Measurements from ENCODE around the gene TUFM.
A peak's percentile ranks its signal among the peaks of the same experiment; 100 is the strongest.
"Not testable (repeated sequence)": the region's sequence is repeated elsewhere in the genome, so short reads cannot be mapped to it uniquely, and the experiment has no call there.

The TUFM gene

DNA sequence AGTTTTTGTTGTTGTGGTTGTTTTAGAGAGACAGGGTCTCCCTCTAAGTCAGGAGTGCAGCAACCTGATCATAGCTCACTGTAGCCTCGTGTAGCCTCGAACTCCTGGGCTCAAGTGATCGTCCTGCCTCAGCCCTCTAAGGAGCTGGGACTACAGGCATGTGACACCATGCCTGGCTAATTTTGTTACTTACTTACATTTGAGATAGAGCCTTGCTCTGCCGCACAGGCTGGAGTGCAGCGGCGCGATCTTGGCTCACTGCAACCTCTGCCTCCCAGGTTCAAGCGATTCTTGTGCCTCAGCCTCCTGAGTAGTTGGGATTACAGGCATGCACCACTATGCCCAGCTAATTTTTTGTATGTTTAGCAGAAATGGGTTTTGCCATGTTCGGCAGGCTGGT, 21.5 kb upstream of the TUFM start:
- H3K36me3 ChIP-seq (ENCODE audit: control insufficient read depth in 4 of 4, insufficient read depth in 4 of 4, low read length in 3 of 4), result peaks cover 12 to 54% (median 43%) of the 10 kb centered on the region in 4 experiments
- POLR2A ChIA-PET; H3K27me3 ChIP-seq (replicated peaks in 2 of 5; ENCODE audit: control insufficient read depth in 4 of 5, insufficient read depth in 5 of 5, low read length in 4 of 5); H3K27ac ChIP-seq (ENCODE audit: insufficient read depth in 1 of 2, low read depth in 1 of 2, low read length in 2 of 2, poor library complexity in 1 of 2, severe bottlenecking in 2 of 2); H3K4me3 ChIP-seq (ENCODE audit: control insufficient read depth in 1 of 7, extremely low read depth in 1 of 7, insufficient read depth in 4 of 7, low read depth in 2 of 7, low read length in 6 of 7); H3K9me3 ChIP-seq (ENCODE audit: control extremely low read depth in 1 of 5, control insufficient read depth in 4 of 5, insufficient read depth in 2 of 5, low read depth in 1 of 5, low read length in 4 of 5); DNase-seq: not testable (repeated sequence)
- CTCF ChIA-PET, result interaction anchor here (1.0 kb wide), 1 partner anchor 13 kb away, joined by 3 read pairs; no protein-coding TSS in a partner anchor
- peaks cover 0 to 19% (median 17%) of the 10 kb centered on the region in 4 experiments for H3K4me1 ChIP-seq (ENCODE audit: control extremely low read depth in 1 of 4, control insufficient read depth in 4 of 4, insufficient read depth in 4 of 4, low read length in 3 of 4)
- 95% methylated on average over 8 of the region's 9 CpGs for WGBS (ENCODE audit: insufficient coverage)

DNA sequence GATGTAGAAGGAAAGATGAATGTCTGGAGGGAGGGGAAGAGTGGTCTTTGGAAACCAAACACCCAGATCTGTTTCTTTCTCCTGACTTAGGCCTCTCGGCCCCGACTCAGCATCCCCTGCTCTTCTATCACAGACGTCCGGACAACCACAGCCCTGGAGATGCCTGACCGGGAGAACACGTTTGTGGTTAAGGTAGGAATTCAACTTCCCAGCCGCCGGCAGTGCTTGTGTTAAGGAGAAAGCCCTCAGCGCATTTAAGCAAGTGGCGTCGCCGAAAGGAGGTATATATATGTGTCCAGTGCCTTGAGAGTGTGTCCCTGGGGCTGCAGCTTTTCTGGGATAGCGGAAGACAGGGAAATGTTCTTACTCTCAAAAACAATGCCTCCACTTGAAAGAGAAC, 21.1 kb upstream of the TUFM start:
- Histone ChIP-seq H3K27ac (ENCODE audit: insufficient read depth in 1 of 2, low read depth in 1 of 2, low read length in 2 of 2, poor library complexity in 1 of 2, severe bottlenecking in 2 of 2) (no peak overlapping the region), H3K27me3 (replicated peaks in 2 of 5; ENCODE audit: control insufficient read depth in 4 of 5, insufficient read depth in 5 of 5, low read length in 4 of 5) (no peaks in the 10 kb centered on the region), H3K36me3 (ENCODE audit: control insufficient read depth in 4 of 4, insufficient read depth in 4 of 4, low read length in 3 of 4) (peaks cover 10 to 50% (median 42%) of the 10 kb centered on the region in 4 experiments), H3K4me1 (ENCODE audit: control extremely low read depth in 1 of 4, control insufficient read depth in 4 of 4, insufficient read depth in 4 of 4, low read length in 3 of 4) (peaks cover 0 to 22% (median 19%) of the 10 kb centered on the region in 4 experiments), H3K9me3 (ENCODE audit: control extremely low read depth in 1 of 5, control insufficient read depth in 4 of 5, insufficient read depth in 2 of 5, low read depth in 1 of 5, low read length in 4 of 5) (no peaks in the 10 kb centered on the region), H3K4me3 (ENCODE audit: control insufficient read depth in 1 of 7, extremely low read depth in 1 of 7, insufficient read depth in 4 of 7, low read depth in 2 of 7, low read length in 6 of 7) (no peak overlapping the region)
- WGBS (ENCODE audit: insufficient coverage), result 96% methylated on average over 12 of the region's 13 CpGs
- CTCF ChIA-PET, result no interaction called here
- POLR2A ChIA-PET, result no interaction called here
- DNase-seq, result no peak

- POLR2A ChIA-PET, result no interaction called here
- CTCF ChIA-PET, result interaction anchor here (1.1 to 1.6 kb wide), 2 partner anchors 13 to 81 kb away, joined by 4 read pairs; no protein-coding TSS in a partner anchor
- no peaks in the 10 kb centered on the region for H3K9me3 ChIP-seq (ENCODE audit: control extremely low read depth in 1 of 5, control insufficient read depth in 4 of 5, insufficient read depth in 2 of 5, low read depth in 1 of 5, low read length in 4 of 5)
- H3K27me3 ChIP-seq (replicated peaks in 2 of 5; ENCODE audit: control insufficient read depth in 4 of 5, insufficient read depth in 5 of 5, low read length in 4 of 5), result no peaks in the 10 kb centered on the region
- WGBS (ENCODE audit: insufficient coverage), result 97% methylated on average over 15 of the region's 17 CpGs
- H3K4me3 ChIP-seq (ENCODE audit: control insufficient read depth in 1 of 7, extremely low read depth in 1 of 7, insufficient read depth in 4 of 7, low read depth in 2 of 7, low read length in 6 of 7), result no peak overlapping the region
- H3K4me1 ChIP-seq (ENCODE audit: control extremely low read depth in 1 of 4, control insufficient read depth in 4 of 4, insufficient read depth in 4 of 4, low read length in 3 of 4), result peaks cover 0 to 22% (median 19%) of the 10 kb centered on the region in 4 experiments
- no peak overlapping the region for H3K27ac ChIP-seq (ENCODE audit: insufficient read depth in 1 of 2, low read depth in 1 of 2, low read length in 2 of 2, poor library complexity in 1 of 2, severe bottlenecking in 2 of 2)
- H3K36me3 ChIP-seq (ENCODE audit: control insufficient read depth in 4 of 4, insufficient read depth in 4 of 4, low read length in 3 of 4), result peaks cover 9 to 41% (median 35%) of the 10 kb centered on the region in 4 experiments
- no peak for DNase-seq
These were observed 20.3 kb upstream of the TUFM start for GRCh38 chr16:28866454-28866804.

GRCh38 chr16:28865722-28866453, 19.7 kb upstream of the TUFM start:
- Histone ChIP-seq H3K36me3 (ENCODE audit: control insufficient read depth in 4 of 4, insufficient read depth in 4 of 4, low read length in 3 of 4) (peaks cover 8 to 37% (median 31%) of the 10 kb centered on the region in 4 experiments), H3K9me3 (ENCODE audit: control extremely low read depth in 1 of 5, control insufficient read depth in 4 of 5, insufficient read depth in 2 of 5, low read depth in 1 of 5, low read length in 4 of 5) (no peaks in the 10 kb centered on the region), H3K27me3 (replicated peaks in 2 of 5; ENCODE audit: control insufficient read depth in 4 of 5, insufficient read depth in 5 of 5, low read length in 4 of 5) (no peaks in the 10 kb centered on the region), H3K27ac (ENCODE audit: insufficient read depth in 1 of 2, low read depth in 1 of 2, low read length in 2 of 2, poor library complexity in 1 of 2, severe bottlenecking in 2 of 2) (no peak overlapping the region), H3K4me1 (ENCODE audit: control extremely low read depth in 1 of 4, control insufficient read depth in 4 of 4, insufficient read depth in 4 of 4, low read length in 3 of 4) (peaks cover 0 to 22% (median 19%) of the 10 kb centered on the region in 4 experiments), H3K4me3 (ENCODE audit: control insufficient read depth in 1 of 7, extremely low read depth in 1 of 7, insufficient read depth in 4 of 7, low read depth in 2 of 7, low read length in 6 of 7) (no peak overlapping the region)
- 90% methylated on average over 19 of the region's 32 CpGs for WGBS (ENCODE audit: insufficient coverage)
- ChIA-PET POLR2A (no interaction called here), CTCF (interaction anchor here (1.0 to 2.9 kb wide), 7 partner anchors 7 to 81 kb away, joined by 3 to 9 read pairs (median 4); no protein-coding TSS in a partner anchor)
- DNase-seq, result no peak

DNA sequence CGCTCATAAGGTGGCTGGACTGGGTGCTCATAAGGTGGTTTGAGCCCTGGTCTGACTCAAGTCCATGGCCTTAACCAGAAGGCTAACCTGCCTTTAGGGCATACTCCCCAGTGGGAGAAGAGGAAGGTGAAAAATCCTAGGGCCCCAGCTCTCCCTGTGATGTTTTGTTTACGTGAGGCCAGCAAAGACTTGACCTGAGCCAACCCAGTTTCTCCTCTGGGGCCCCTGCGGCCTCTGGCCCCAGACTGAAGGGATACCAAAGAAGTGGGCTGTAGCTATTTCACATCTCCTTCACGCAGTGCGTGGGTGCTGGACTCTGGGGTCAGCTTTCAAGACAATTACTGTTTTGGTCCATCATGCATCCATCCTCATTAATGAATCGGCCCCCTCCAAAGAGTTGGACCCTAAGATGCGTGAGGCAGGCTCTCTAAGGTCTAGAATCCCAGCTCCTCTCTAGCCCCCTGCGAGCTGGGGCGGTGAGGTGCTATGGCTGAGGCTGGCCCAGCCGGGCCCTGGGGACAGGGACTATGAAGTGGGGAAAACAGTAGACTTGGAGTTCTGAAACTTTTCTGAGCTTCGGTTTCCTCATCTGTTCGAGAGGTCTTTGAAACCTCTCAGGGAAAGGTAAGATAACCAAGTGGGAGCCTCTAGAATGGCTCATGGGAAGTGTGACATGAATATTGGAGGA, 19.0 kb upstream of the TUFM start:
- Histone ChIP-seq H3K36me3 (ENCODE audit: control insufficient read depth in 4 of 4, insufficient read depth in 4 of 4, low read length in 3 of 4) (peaks cover 8 to 31% (median 26%) of the 10 kb centered on the region in 4 experiments), H3K4me1 (ENCODE audit: control extremely low read depth in 1 of 4, control insufficient read depth in 4 of 4, insufficient read depth in 4 of 4, low read length in 3 of 4) (peaks cover 0 to 22% (median 19%) of the 10 kb centered on the region in 4 experiments), H3K9me3 (ENCODE audit: control extremely low read depth in 1 of 5, control insufficient read depth in 4 of 5, insufficient read depth in 2 of 5, low read depth in 1 of 5, low read length in 4 of 5) (no peaks in the 10 kb centered on the region), H3K27me3 (replicated peaks in 2 of 5; ENCODE audit: control insufficient read depth in 4 of 5, insufficient read depth in 5 of 5, low read length in 4 of 5) (no peaks in the 10 kb centered on the region), H3K27ac (ENCODE audit: insufficient read depth in 1 of 2, low read depth in 1 of 2, low read length in 2 of 2, poor library complexity in 1 of 2, severe bottlenecking in 2 of 2) (peak overlapping the region in 1 of 2 experiments; percentile 96), H3K4me3 (ENCODE audit: control insufficient read depth in 1 of 7, extremely low read depth in 1 of 7, insufficient read depth in 4 of 7, low read depth in 2 of 7, low read length in 6 of 7) (peak overlapping the region in 4 of 7 experiments; percentile 88 to 100 (median 96))
- WGBS (ENCODE audit: insufficient coverage), result 98% methylated on average over 10 of the region's 12 CpGs
- ChIA-PET POLR2A (interaction anchor here (0.9 to 1.0 kb wide), 3 partner anchors 18 to 61 kb away, joined by 3 to 5 read pairs (median 4); partner anchors contain the start of gene TUFM), CTCF (interaction anchor here (0.7 to 2.9 kb wide), 12 partner anchors 8 to 82 kb away, joined by 3 to 9 read pairs (median 4); partner anchors contain the start of gene TUFM)
- no peak for DNase-seq

- Histone ChIP-seq H3K9me3 (ENCODE audit: control extremely low read depth in 1 of 5, control insufficient read depth in 4 of 5, insufficient read depth in 2 of 5, low read depth in 1 of 5, low read length in 4 of 5) (no peaks in the 10 kb centered on the region), H3K27me3 (replicated peaks in 2 of 5; ENCODE audit: control insufficient read depth in 4 of 5, insufficient read depth in 5 of 5, low read length in 4 of 5) (no peaks in the 10 kb centered on the region), H3K36me3 (ENCODE audit: control insufficient read depth in 4 of 4, insufficient read depth in 4 of 4, low read length in 3 of 4) (peaks cover 7 to 21% (median 17%) of the 10 kb centered on the region in 4 experiments), H3K27ac (ENCODE audit: insufficient read depth in 1 of 2, low read depth in 1 of 2, low read length in 2 of 2, poor library complexity in 1 of 2, severe bottlenecking in 2 of 2) (peak overlapping the region; percentile 61 to 96), H3K4me3 (ENCODE audit: control insufficient read depth in 1 of 7, extremely low read depth in 1 of 7, insufficient read depth in 4 of 7, low read depth in 2 of 7, low read length in 6 of 7) (peak overlapping the region; percentile 87 to 100 (median 93)), H3K4me1 (ENCODE audit: control extremely low read depth in 1 of 4, control insufficient read depth in 4 of 4, insufficient read depth in 4 of 4, low read length in 3 of 4) (peaks cover 0 to 22% (median 19%) of the 10 kb centered on the region in 4 experiments)
- ChIA-PET POLR2A (interaction anchor here (0.9 to 3.0 kb wide), 4 partner anchors 17 to 62 kb away, joined by 3 to 20 read pairs (median 4); partner anchors contain the start of gene TUFM), CTCF (interaction anchor here (0.7 to 2.9 kb wide), 13 partner anchors 9 to 86 kb away, joined by 3 to 13 read pairs (median 4); partner anchors contain the start of genes NFATC2IP and TUFM)
- WGBS (ENCODE audit: insufficient coverage), result 1% methylated on average over 29 of the region's 42 CpGs
- peak in 2 of 3 donors; percentile 32 to 47 for DNase-seq
These were observed 18.0 kb upstream of the TUFM start for GRCh38 chr16:28863929-28864793.

Measured in common myeloid progenitor, CD34-positive (primary cell).